ENCODE measurements around the gene HYCC2.
"Not testable (repeated sequence)": the region's sequence is repeated elsewhere in the genome, so short reads cannot be mapped to it uniquely, and the experiment has no call there.

HYCC2 gene

DNA sequence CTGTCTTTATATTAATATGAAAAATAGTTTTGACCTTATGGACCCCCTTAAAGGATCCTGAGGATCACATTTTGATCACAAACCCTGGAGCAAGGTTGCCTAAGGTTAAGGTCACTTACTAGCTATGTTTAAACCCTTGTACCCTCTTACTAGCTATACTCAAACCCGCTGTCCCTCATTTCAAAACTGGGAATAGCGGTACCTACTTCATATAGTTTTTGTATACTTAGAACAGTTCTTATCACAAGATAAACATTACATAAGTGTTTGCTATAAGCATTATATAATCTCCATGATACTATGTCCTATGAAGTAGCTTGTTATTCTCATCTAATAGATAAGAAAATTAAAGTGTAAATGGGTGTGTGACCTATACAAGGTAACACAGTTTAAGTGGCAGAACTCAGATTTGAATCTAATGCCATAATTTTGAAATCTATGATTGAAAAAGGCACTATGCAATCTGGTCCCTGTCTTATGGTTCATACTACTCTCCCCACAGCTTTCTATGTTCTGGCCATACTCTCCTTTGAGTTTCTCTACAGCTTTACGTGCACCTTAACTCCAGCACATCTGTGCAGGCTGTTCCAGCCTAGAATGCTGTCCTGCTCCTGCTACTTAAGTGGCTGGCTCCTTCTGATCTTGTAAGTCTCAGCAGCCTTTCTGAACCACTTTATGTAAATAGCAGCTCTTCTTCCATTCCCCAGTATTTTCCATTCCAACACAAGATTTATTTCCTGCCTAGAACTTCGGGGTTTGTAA is 30.4 kb downstream of the HYCC2 start:
- H3K36me3 ChIP-seq: peaks cover 7% of the 10 kb centered on the region
- H3K9me3 ChIP-seq: no peaks in the 10 kb centered on the region
- no peaks in the 10 kb centered on the region for H3K27me3 ChIP-seq
- no peak for DNase-seq
- TF ChIP-seq, protein P1, sequence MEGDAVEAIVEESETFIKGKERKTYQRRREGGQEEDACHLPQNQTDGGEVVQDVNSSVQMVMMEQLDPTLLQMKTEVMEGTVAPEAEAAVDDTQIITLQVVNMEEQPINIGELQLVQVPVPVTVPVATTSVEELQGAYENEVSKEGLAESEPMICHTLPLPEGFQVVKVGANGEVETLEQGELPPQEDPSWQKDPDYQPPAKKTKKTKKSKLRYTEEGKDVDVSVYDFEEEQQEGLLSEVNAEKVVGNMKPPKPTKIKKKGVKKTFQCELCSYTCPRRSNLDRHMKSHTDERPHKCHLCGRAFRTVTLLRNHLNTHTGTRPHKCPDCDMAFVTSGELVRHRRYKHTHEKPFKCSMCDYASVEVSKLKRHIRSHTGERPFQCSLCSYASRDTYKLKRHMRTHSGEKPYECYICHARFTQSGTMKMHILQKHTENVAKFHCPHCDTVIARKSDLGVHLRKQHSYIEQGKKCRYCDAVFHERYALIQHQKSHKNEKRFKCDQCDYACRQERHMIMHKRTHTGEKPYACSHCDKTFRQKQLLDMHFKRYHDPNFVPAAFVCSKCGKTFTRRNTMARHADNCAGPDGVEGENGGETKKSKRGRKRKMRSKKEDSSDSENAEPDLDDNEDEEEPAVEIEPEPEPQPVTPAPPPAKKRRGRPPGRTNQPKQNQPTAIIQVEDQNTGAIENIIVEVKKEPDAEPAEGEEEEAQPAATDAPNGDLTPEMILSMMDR (IDR thresholded peaks at IDR 0.05; ENCODE audit: low read depth, low read length): no peak
- no peaks in the 10 kb centered on the region for H3K4me1 ChIP-seq
- no peak overlapping the region for H3K4me3 ChIP-seq (ENCODE audit: low read depth, low read length)

DNA sequence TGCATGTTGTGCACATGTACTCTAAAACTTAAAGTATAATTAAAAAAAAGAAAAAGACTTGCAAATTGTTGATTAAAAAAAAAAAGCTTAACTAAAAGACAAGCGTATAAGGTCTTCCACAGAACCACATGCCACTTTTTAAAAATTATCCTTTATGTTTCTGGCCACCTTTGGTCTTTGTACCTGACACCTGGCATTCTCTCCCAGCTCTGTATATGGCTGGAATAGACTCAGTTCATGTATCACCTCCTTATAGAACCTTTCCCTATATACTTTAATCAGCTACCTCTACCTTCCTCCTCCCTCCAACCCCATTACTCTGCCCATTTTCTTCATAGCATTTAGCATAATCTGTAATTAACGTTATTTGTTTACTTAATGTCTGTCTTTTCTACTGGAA is 32.6 kb downstream of the HYCC2 start:
- Histone ChIP-seq H3K9me3 (no peaks in the 10 kb centered on the region), H3K36me3 (peaks cover 3% of the 10 kb centered on the region), H3K27me3 (no peaks in the 10 kb centered on the region), H3K4me1 (no peaks in the 10 kb centered on the region), H3K4me3 (ENCODE audit: low read depth, low read length) (no peak overlapping the region)
- TF ChIP-seq, protein P1 (IDR thresholded peaks at IDR 0.05; ENCODE audit: low read depth, low read length): no peak
- no peak for DNase-seq

DNA sequence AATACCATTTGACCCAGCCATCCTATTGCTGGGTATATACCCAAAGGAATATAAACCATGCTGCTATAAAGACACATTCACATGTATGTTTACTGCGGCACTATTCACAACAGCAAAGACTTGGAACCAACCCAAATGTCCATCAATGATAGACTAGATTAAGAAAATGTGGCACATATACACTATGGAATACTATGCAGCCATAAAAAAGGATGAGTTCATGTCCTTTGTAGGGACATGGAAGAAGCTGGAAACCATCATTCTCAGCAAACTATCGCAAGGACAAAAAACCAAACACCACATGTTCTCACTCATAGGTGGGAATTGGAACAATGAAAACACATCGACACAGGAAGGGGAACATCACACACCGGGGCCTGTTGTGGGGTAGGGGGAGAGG is 33.1 kb downstream of the HYCC2 start:
- not testable (repeated sequence) for DNase-seq; H3K36me3 ChIP-seq; H3K4me1 ChIP-seq; H3K4me3 ChIP-seq (ENCODE audit: low read depth, low read length); H3K27me3 ChIP-seq; H3K9me3 ChIP-seq

DNA sequence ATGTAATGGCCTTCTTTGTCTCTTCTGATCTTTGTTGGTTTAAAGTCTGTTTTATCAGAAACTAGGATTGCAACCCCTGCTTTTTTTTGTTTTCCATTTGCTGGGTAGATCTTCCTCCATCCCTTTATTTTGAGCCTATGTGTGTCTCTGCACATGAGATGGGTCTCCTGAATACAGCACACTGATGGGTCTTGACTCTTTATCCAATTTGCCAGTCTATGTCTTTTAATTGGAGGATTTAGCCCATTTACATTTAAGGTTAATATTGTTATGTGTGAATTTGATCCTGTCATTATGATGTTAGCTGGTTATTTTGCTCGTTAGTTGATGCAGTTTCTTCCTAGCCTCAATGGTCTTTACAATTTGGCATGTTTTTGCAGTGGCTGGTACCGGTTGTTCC is 37.1 kb downstream of the HYCC2 start:
- H3K9me3 ChIP-seq; H3K27me3 ChIP-seq; H3K36me3 ChIP-seq; DNase-seq; H3K4me3 ChIP-seq (ENCODE audit: low read depth, low read length); H3K4me1 ChIP-seq: not testable (repeated sequence)

DNA sequence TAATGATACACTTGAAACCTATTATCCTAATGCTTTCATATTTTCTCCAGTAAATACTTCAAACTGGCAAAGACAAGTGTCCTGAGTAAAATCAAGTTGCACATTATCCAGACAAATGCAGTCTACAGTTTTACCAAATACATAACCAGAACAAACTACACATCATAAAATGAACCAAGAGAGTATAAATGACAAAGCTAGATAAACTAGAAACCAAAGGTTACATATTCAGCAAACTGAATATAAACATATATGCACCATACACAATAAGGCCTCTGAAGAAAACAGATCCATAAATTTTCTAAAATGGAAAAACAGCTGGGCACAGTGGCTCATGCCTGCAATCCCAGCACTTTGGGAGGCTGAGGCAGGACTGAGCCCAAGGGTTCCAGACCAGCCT is 47.0 kb downstream of the HYCC2 start:
- TF ChIP-seq, protein P1 (IDR thresholded peaks at IDR 0.05; ENCODE audit: low read depth, low read length): no peak
- Histone ChIP-seq H3K36me3 (no peaks in the 10 kb centered on the region), H3K9me3 (no peaks in the 10 kb centered on the region; the same call in 1 of the 2 replicates), H3K27me3 (no peaks in the 10 kb centered on the region), H3K4me1 (no peaks in the 10 kb centered on the region), H3K4me3 (ENCODE audit: low read depth, low read length) (no peak overlapping the region)
- DNase-seq: no peak

DNA sequence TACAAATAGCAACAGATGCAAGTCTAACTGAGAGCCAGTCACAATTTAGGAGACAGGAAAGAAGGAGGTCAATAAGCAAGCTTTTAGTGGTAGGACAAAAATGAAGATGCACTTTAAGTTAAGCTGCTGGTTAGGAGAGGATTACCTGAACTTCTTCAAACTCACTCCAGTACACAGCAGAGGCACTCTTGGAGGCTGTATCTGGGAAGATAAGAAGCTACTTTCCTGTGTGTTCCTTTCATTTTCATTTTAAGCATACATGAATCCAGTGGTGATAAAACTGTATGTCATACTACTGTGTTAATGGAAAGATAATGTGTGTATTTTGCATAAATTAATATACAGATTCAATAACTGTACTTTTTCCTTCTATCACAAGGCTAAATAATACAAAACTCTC is 49.6 kb downstream of the HYCC2 start:
- DNase-seq: no peak
- no peaks in the 10 kb centered on the region for H3K27me3 ChIP-seq

More for the DNA sequence above, 49.6 kb downstream of the HYCC2 start:
- Histone ChIP-seq H3K4me3 (ENCODE audit: low read depth, low read length) (no peak overlapping the region), H3K4me1 (no peaks in the 10 kb centered on the region), H3K36me3 (no peaks in the 10 kb centered on the region), H3K9me3 (no peaks in the 10 kb centered on the region)
- TF ChIP-seq, protein P1 (IDR thresholded peaks at IDR 0.05; ENCODE audit: low read depth, low read length): no peak

Measured in BE2C (cell line).